ENCODE data around the gene KLHL1.

Gene KLHL1

DNA sequence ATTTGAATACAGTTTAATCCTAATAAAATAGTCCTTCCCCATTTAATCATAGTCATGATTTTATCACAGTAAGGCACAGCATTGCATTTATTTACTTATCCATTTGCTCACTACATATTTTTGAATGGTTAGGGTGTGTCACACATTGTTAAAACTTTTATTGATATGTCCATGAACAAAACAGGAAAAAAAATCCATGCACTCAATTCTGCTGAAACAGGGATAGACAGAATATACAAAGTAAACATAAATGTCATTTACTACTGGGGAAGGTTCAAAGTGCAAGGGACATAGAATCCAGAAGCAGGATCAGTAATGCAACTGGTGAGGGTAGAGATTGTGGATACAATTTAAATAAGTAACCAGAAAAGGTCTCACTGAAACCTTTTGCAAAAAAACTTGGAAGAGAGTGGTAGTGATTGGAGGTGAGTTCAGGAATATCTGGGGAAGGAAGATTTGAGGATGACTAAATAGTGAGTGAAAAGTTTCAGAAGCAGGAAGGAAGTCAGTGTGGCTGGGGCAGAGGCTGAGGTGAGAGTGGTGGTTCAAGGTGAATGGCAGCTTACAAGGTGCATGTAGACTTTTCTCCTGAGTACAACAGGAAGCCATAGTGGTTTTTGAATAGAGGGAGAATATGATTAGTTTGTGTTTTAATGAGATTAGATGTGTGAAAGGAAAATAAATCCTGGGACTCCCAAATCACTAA, 387.8 kb downstream of the KLHL1 start:
- no peak overlapping the region for H3K27ac ChIP-seq
- H3K4me3 ChIP-seq (ENCODE audit: low read depth, low read length): no peak overlapping the region
- no peaks in the 10 kb centered on the region for H3K36me3 ChIP-seq
- H3K27me3 ChIP-seq (ENCODE audit: insufficient read depth, low read depth, severe bottlenecking): no peaks in the 10 kb centered on the region
- no peaks in the 10 kb centered on the region for H3K9me3 ChIP-seq (ENCODE audit: severe bottlenecking)
- no peak for DNase-seq
- TF ChIP-seq, protein P1, sequence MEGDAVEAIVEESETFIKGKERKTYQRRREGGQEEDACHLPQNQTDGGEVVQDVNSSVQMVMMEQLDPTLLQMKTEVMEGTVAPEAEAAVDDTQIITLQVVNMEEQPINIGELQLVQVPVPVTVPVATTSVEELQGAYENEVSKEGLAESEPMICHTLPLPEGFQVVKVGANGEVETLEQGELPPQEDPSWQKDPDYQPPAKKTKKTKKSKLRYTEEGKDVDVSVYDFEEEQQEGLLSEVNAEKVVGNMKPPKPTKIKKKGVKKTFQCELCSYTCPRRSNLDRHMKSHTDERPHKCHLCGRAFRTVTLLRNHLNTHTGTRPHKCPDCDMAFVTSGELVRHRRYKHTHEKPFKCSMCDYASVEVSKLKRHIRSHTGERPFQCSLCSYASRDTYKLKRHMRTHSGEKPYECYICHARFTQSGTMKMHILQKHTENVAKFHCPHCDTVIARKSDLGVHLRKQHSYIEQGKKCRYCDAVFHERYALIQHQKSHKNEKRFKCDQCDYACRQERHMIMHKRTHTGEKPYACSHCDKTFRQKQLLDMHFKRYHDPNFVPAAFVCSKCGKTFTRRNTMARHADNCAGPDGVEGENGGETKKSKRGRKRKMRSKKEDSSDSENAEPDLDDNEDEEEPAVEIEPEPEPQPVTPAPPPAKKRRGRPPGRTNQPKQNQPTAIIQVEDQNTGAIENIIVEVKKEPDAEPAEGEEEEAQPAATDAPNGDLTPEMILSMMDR (IDR thresholded peaks at IDR 0.05; ENCODE audit: low read depth, low read length): no peak

DNA sequence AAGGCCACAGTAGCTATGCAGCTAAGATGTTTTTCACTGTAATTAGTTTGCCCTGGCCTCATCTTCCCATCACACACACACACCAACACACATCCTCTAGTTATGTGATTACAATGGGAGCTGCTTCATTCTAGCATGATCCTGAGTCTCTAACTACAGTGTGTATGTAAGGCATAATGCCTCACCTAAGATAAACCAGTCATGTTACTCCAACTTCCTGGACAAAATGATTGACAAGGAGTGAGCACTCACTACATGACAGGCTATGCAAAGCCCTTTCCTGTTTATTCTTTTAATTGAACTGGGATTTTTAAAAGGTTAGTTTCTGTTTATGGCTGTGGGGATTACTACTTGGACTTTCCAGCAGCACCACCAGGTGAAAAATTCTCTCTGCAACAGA, 401.4 kb downstream of the KLHL1 start:
- no peak overlapping the region for H3K27ac ChIP-seq
- no peaks in the 10 kb centered on the region for H3K9me3 ChIP-seq (ENCODE audit: severe bottlenecking)
- TF ChIP-seq, protein P1 (IDR thresholded peaks at IDR 0.05; ENCODE audit: low read depth, low read length): no peak

DNA sequence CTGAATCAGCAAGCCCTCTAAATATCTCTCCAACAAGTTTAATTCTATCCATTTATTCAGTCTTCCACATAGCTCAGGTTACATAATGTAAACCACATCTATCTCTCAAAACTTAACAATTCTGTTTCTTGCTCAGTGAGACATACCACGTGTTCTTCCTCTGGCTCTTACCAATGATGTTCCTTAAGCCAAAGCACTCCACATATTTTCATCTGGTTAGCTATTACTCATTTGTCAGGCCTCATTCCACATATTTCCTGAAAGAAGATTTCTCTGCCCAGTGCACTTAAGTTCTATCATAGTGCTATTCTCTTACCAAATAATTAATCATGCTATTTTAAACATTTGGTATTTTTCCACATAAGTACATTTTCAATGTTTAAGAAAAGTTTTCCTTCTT, 403.9 kb downstream of the KLHL1 start:
- TF ChIP-seq, protein P1 (IDR thresholded peaks at IDR 0.05; ENCODE audit: low read depth, low read length): no peak
- no peaks in the 10 kb centered on the region for H3K36me3 ChIP-seq
- H3K9me3 ChIP-seq (ENCODE audit: severe bottlenecking): no peaks in the 10 kb centered on the region
- H3K27ac ChIP-seq: no peak overlapping the region
- H3K4me3 ChIP-seq (ENCODE audit: low read depth, low read length): no peak overlapping the region
- no peaks in the 10 kb centered on the region for H3K27me3 ChIP-seq (ENCODE audit: insufficient read depth, low read depth, severe bottlenecking)
- DNase-seq: no peak

More for the DNA sequence above, 401.4 kb downstream of the KLHL1 start:
- Histone ChIP-seq H3K27me3 (ENCODE audit: insufficient read depth, low read depth, severe bottlenecking) (no peaks in the 10 kb centered on the region), H3K4me3 (ENCODE audit: low read depth, low read length) (no peak overlapping the region), H3K36me3 (no peaks in the 10 kb centered on the region)
- DNase-seq: no peak

DNA sequence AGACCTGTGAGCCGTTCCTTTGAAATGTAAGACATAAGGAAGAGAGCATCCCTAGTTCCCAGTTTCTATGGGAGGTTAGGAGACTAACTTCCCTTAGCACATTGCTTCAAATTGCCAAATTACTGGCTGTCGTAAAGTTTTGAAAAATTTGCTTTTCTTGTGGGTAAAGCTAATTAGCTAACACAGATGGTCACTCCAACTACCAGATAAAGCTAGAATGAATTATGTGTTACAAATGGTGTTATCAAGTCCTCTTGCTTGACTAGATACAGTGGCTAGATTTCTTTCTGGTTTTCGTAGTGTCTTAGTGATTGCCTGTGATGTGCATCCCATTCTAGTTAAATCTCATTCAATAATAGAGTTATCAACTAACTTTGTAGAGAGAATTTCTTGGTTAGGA, 417.3 kb downstream of the KLHL1 start:
- no peak overlapping the region for H3K27ac ChIP-seq
- TF ChIP-seq, protein P1 (IDR thresholded peaks at IDR 0.05; ENCODE audit: low read depth, low read length): no peak
- H3K9me3 ChIP-seq (ENCODE audit: severe bottlenecking): no peaks in the 10 kb centered on the region
- no peaks in the 10 kb centered on the region for H3K36me3 ChIP-seq
- H3K4me3 ChIP-seq (ENCODE audit: low read depth, low read length): no peak overlapping the region
- H3K27me3 ChIP-seq (ENCODE audit: insufficient read depth, low read depth, severe bottlenecking): no peaks in the 10 kb centered on the region
- DNase-seq: no peak

DNA sequence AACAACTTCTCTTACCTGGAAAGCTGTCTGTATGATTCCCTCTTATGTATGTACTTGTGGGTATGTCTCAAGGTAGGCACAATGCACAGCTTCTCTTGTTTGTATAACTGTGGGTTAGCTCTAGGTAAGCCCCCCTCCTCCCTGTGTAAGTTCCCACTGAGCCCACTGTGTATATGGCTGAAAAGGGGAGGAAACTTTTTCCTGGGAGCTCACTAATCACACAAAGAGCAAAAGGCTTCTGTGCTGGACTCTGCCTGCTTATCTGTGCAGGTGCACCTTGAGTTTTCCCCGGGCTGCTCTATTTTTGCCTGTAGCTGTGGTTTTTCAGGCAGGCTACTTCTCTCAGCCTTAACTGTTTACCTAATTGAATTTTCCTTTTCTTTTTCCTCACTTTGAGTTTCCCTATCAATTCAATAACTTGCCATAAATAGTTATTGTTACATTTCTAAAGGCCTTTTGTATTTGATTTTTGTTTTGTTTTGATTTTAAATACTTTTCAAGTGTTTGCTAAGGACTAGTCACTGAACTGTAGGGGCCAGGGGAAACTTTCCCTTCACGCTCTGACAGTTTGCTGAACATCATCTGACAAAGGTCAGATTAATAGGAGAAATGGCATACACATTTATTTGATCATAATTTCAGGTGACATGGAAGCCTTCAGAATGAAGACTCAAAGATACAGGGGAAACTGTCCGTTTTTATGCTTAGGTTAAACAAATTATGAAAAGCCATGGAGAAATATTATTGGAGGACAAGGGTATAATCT, 424.1 kb downstream of the KLHL1 start:
- no peaks in the 10 kb centered on the region for H3K9me3 ChIP-seq (ENCODE audit: severe bottlenecking)
- no peak overlapping the region for H3K27ac ChIP-seq
- DNase-seq: no peak
- H3K4me3 ChIP-seq (ENCODE audit: low read depth, low read length): no peak overlapping the region
- H3K36me3 ChIP-seq: no peaks in the 10 kb centered on the region
- H3K27me3 ChIP-seq (ENCODE audit: insufficient read depth, low read depth, severe bottlenecking): no peaks in the 10 kb centered on the region
- TF ChIP-seq, protein P1 (IDR thresholded peaks at IDR 0.05; ENCODE audit: low read depth, low read length): no peak
